Stimulated activated CD4-positive, alpha-beta T cell treated with anti-CD3 and anti-CD28 coated beads, TNF-alpha, amount 100 ng/mL, for 24 hours (primary cell): ENCODE results near the gene INPP5E.

Experiments
- DNase-seq, 3 experiments: peaks; one replicate each; pipeline ENCODE4 v3.0.0-alpha.2; 2020; ENCODE audit warnings: low read depth in 3 of 3

Gene INPP5E

DNA sequence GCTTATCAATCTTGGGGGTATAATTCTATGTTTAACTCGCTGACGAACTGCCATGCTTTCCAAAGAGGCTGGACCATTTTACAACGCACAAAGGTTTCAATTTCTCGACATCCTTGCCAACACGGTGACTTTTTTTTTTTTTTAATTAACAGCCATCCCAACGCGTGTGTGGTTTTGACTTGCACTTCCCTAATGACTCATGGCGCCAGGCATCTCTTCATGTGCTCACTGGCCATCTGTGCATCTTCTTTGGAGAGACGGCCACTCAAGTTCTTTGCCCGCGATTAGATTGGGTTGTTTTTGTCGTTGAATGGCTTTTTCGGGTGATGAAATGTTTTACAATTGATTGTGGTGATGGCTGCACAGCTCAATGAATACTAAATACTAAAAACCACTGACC, 53.6 kb downstream of the INPP5E start:
- DNase-seq: no peak

DNA sequence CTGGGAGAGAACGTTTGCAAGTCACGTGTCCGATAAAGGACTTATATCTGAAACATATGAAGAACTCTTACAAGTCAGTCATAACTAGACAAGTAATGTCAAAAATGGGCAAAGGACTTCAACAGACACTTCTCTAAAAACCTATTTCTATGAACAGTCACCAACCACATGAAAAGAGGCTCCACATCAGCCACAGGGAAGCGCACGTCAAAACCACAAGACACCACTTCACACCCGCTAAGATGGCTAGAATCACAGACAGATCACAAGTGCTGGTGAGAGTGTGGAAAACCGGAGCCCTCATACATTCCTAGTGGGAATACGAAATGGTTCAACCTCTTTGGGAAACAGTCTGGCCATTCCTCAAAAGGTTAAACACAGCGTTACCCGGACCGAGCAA, 54.6 kb downstream of the INPP5E start:
- DNase-seq: peak in 1 of 3 experiments; percentile 26

DNA sequence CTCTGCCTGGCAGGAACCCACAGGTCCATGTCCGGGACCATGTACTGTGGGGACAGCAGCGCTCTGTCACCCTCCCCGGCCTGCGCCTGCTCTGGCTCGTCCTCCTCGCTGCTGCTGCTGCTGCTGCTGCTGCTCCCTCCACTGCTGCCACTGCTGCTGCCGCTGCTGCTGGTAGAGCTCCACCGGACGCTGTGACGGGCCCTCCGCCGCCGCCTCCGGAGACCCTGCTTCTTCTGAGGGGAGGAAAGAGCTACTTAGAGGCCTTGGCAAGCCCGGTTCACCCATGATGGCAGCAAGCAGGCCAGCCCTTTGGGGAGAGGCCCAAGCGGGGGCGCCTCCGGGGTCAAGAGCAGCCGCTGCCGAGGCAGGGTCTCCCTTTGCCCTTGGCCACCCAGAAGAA, 56.2 kb downstream of the INPP5E start:
- no peak for DNase-seq

DNA sequence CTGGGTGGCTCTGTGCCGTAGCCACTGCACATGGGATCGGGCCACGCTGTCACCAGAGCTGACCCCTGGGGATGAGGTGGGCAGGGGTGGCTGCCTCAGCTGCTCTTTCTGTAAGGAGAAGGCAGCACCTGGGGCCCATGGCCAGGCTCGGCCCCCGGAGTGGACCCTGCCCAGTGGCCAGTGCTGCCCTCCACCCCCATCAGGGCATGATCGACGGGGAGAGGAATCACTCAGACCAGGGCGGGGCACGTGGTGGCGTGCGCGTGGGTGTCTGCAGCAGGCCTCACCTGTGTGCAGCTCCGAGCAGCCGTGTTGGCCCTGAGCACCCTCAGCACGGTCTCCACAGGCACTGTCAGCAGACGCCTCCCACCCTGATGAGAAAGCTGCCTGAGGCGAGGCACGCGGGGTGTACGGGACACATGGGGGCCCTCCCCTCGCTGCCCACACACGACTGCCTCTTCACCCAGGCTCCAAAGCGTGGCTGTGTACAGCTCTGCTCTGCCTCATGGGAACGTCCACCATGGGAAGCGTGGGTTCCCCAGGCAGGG, 57.6 kb downstream of the INPP5E start:
- DNase-seq: no peak

DNA sequence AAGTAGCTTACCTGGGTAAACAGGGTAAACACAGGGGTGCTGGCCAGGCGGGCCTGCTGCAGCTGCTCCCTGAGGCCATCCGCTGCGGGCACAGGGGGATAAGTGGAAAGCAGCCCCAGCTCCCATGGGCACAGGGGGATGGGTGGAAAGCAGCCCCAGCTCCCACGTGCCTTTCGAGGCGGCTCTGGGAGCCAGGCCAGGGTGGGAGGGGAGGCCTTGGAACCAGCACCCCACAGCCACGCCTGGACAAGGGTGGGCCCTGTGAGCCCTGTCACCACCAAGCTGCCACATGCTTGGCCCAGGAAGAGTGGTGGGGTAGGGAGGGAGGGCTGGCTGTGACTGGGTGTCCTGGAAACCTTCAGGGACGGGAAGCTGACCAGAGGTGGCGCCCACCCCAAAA, 58.3 kb downstream of the INPP5E start:
- DNase-seq: no peak

DNA sequence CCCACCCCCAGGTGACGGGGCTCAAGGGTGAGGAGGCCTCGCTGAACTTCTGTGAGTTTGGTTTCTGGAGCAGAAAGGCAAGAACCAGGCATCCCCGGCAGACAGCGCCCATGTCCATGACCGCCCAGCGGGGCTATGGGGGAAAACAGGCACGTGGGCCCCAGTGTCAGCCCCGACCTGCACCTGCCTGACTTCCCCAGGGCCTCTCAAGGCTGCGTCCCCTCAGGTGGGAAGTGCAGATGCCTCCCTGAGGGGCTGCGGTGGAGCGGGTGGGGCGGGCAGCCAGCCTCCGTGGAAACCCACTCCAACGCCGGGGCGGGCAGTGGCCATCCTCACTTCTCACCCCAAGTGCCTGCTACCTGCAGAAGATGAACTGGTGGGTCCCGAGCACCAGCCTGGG, 59.3 kb downstream of the INPP5E start:
- DNase-seq: no peak

DNA sequence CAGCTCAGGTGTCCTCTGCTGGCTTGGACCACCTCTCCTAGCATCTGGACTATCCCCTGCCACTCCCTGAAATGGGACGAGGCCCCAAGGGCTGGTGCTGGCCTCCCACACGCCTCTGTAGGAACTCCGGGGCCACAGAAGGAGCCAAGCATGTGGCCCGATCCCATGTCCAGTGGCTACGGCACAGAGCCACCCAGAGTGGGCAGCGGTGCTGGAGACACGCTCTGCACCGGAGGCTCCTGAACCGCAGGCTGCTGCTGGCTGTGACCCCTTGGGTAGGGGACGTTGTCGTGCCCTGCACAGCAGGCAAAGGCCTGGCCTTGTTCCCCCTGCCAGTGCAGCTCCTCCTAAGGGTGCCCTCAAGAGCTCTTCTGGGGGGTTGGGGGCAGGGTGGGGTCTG, 59.8 kb downstream of the INPP5E start:
- no peak for DNase-seq

DNA sequence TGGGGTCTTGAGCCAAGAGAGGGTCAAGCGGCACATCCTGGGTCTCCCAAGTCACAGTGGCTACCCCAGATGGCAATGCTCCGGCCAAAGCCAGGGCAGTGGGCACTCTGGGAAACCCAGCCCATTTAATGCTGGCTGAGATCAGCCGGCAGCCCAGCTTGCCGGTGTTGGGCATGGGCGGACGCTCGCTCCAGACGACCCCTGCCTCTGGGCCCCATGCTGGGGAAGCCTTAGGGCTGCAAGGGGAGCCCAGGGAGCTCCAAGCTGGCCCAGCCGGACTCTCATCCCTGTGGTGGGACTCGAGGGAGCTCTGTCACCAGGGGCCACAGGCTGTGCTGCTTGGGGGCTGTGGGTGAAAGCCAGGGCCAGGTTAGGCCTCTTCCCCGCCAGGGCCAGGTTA, 60.2 kb downstream of the INPP5E start:
- DNase-seq: no peak

DNA sequence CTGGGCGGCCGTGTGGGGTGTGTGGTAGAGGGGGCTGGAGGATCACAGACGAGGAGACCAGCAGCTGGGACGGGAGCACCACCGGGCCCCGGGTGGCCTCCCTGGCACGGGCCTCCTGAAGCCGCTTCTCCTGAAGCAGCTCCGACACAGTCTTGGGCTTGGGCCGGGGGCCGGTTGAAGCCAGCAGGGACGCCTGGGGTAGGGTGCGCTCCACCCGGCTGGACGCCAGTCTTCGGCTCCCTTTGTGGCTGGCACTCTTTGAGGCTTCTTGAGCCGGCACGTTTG, 60.7 kb downstream of the INPP5E start:
- no peak for DNase-seq
